ENCODE data around the gene PIK3CB.

The PIK3CB gene

DNA sequence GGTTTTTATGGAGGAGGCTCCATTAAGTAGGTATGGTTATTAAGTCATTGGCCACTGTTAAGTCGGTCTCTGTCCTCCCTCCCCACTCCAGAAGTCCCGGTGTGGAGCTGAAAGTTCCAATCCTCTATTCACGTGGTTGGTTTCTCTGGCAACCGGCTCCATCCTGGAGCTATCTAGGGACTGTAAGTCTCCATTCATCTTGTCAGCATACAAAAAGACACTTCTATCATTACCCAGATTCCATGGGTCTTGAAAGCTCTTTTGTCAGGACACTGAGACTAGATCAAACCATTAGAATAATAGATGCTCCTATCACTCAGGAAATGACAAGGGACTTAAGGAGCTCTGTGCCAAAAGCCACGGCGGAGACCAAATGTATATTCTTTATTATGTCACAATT lies 110.3 kb downstream of the PIK3CB start:
- Histone ChIP-seq H3K9me3 (ENCODE audit: control insufficient read depth, low read length) (no peaks in the 10 kb centered on the region), H3K4me1 (ENCODE audit: control insufficient read depth, insufficient read depth, low read length) (peaks cover 23% of the 10 kb centered on the region), H3K27me3 (ENCODE audit: control insufficient read depth, insufficient read depth, low read length, poor library complexity, severe bottlenecking) (no peaks in the 10 kb centered on the region), H3K4me3 (ENCODE audit: insufficient read depth, low read depth, low read length) (no peak overlapping the region), H3K36me3 (ENCODE audit: control insufficient read depth, insufficient read depth, low read length) (no peaks in the 10 kb centered on the region), H3K27ac (ENCODE audit: insufficient read depth, low read depth, low read length, poor library complexity, severe bottlenecking) (no peak overlapping the region)
- WGBS, 2 experiments: 34 to 47% methylated on average over 4 to 6 of the region's 6 CpGs

- H3K4me1 ChIP-seq (ENCODE audit: control insufficient read depth, insufficient read depth, low read length): peaks cover 8% of the 10 kb centered on the region
- no peaks in the 10 kb centered on the region for H3K9me3 ChIP-seq (ENCODE audit: control insufficient read depth, low read length)
- H3K27me3 ChIP-seq (ENCODE audit: control insufficient read depth, insufficient read depth, low read length, poor library complexity, severe bottlenecking): no peaks in the 10 kb centered on the region
- 88% methylated on average over 1 of the region's 1 CpG; no CpG with 5 or more reads in 1 of the 2 experiments for WGBS, 2 experiments
- no peak overlapping the region for H3K27ac ChIP-seq (ENCODE audit: insufficient read depth, low read depth, low read length, poor library complexity, severe bottlenecking)
- H3K4me3 ChIP-seq (ENCODE audit: insufficient read depth, low read depth, low read length): no peak overlapping the region
- no peaks in the 10 kb centered on the region for H3K36me3 ChIP-seq (ENCODE audit: control insufficient read depth, insufficient read depth, low read length)
Observed at GRCh38 chr3:138718849-138719248, 115.9 kb downstream of the PIK3CB start.

- WGBS, 2 experiments: 89 to 97% methylated on average over 2 of the region's 2 CpGs
Observed at GRCh38 chr3:138717348-138717747, 117.4 kb downstream of the PIK3CB start.

GRCh38 chr3:138712086-138712485 lies 122.6 kb downstream of the PIK3CB start:
- no peak overlapping the region for H3K4me3 ChIP-seq (ENCODE audit: insufficient read depth, low read depth, low read length)
- no peaks in the 10 kb centered on the region for H3K36me3 ChIP-seq (ENCODE audit: control insufficient read depth, insufficient read depth, low read length)
- 100% methylated on average over 1 to 2 of the region's 4 CpGs for WGBS, 2 experiments
- no peaks in the 10 kb centered on the region for H3K9me3 ChIP-seq (ENCODE audit: control insufficient read depth, low read length)
- no peak overlapping the region for H3K27ac ChIP-seq (ENCODE audit: insufficient read depth, low read depth, low read length, poor library complexity, severe bottlenecking)
- no peaks in the 10 kb centered on the region for H3K4me1 ChIP-seq (ENCODE audit: control insufficient read depth, insufficient read depth, low read length)
- no peaks in the 10 kb centered on the region for H3K27me3 ChIP-seq (ENCODE audit: control insufficient read depth, insufficient read depth, low read length, poor library complexity, severe bottlenecking)

More at GRCh38 chr3:138717348-138717747, 117.4 kb downstream of the PIK3CB start:
- Histone ChIP-seq H3K4me3 (ENCODE audit: insufficient read depth, low read depth, low read length) (no peak overlapping the region), H3K27me3 (ENCODE audit: control insufficient read depth, insufficient read depth, low read length, poor library complexity, severe bottlenecking) (no peaks in the 10 kb centered on the region), H3K36me3 (ENCODE audit: control insufficient read depth, insufficient read depth, low read length) (no peaks in the 10 kb centered on the region), H3K9me3 (ENCODE audit: control insufficient read depth, low read length) (no peaks in the 10 kb centered on the region), H3K27ac (ENCODE audit: insufficient read depth, low read depth, low read length, poor library complexity, severe bottlenecking) (no peak overlapping the region), H3K4me1 (ENCODE audit: control insufficient read depth, insufficient read depth, low read length) (no peaks in the 10 kb centered on the region)

GRCh38 chr3:138705675-138706074 lies 129.1 kb downstream of the PIK3CB start:
- Histone ChIP-seq H3K4me1 (ENCODE audit: control insufficient read depth, insufficient read depth, low read length) (no peaks in the 10 kb centered on the region), H3K36me3 (ENCODE audit: control insufficient read depth, insufficient read depth, low read length) (no peaks in the 10 kb centered on the region), H3K27ac (ENCODE audit: insufficient read depth, low read depth, low read length, poor library complexity, severe bottlenecking) (no peak overlapping the region), H3K9me3 (ENCODE audit: control insufficient read depth, low read length) (no peaks in the 10 kb centered on the region), H3K27me3 (ENCODE audit: control insufficient read depth, insufficient read depth, low read length, poor library complexity, severe bottlenecking) (no peaks in the 10 kb centered on the region), H3K4me3 (ENCODE audit: insufficient read depth, low read depth, low read length) (no peak overlapping the region)
- WGBS, 2 experiments: 80 to 100% methylated on average over 1 of the region's 1 CpG

- Histone ChIP-seq H3K27ac (ENCODE audit: insufficient read depth, low read depth, low read length, poor library complexity, severe bottlenecking) (no peak overlapping the region), H3K9me3 (ENCODE audit: control insufficient read depth, low read length) (no peaks in the 10 kb centered on the region)
- WGBS, 2 experiments: 78% methylated on average over 1 of the region's 1 CpG; no CpG with 5 or more reads in 1 of the 2 experiments
Observed at GRCh38 chr3:138696666-138697370, 137.9 kb downstream of the PIK3CB start.

GRCh38 chr3:138694287-138695007 lies 140.3 kb downstream of the PIK3CB start:
- Histone ChIP-seq H3K27me3 (ENCODE audit: control insufficient read depth, insufficient read depth, low read length, poor library complexity, severe bottlenecking) (no peaks in the 10 kb centered on the region), H3K4me1 (ENCODE audit: control insufficient read depth, insufficient read depth, low read length) (no peaks in the 10 kb centered on the region), H3K9me3 (ENCODE audit: control insufficient read depth, low read length) (no peaks in the 10 kb centered on the region), H3K36me3 (ENCODE audit: control insufficient read depth, insufficient read depth, low read length) (no peaks in the 10 kb centered on the region), H3K4me3 (ENCODE audit: insufficient read depth, low read depth, low read length) (no peak overlapping the region), H3K27ac (ENCODE audit: insufficient read depth, low read depth, low read length, poor library complexity, severe bottlenecking) (no peak overlapping the region)
- WGBS, 2 experiments: 95 to 98% methylated on average over 5 to 8 of the region's 8 CpGs

More at GRCh38 chr3:138696666-138697370, 137.9 kb downstream of the PIK3CB start:
- Histone ChIP-seq H3K4me3 (ENCODE audit: insufficient read depth, low read depth, low read length) (no peak overlapping the region), H3K4me1 (ENCODE audit: control insufficient read depth, insufficient read depth, low read length) (no peaks in the 10 kb centered on the region), H3K36me3 (ENCODE audit: control insufficient read depth, insufficient read depth, low read length) (no peaks in the 10 kb centered on the region), H3K27me3 (ENCODE audit: control insufficient read depth, insufficient read depth, low read length, poor library complexity, severe bottlenecking) (no peaks in the 10 kb centered on the region)

- Histone ChIP-seq H3K4me1 (ENCODE audit: control insufficient read depth, insufficient read depth, low read length) (no peaks in the 10 kb centered on the region), H3K9me3 (ENCODE audit: control insufficient read depth, low read length) (no peaks in the 10 kb centered on the region), H3K4me3 (ENCODE audit: insufficient read depth, low read depth, low read length) (no peak overlapping the region), H3K36me3 (ENCODE audit: control insufficient read depth, insufficient read depth, low read length) (no peaks in the 10 kb centered on the region), H3K27me3 (ENCODE audit: control insufficient read depth, insufficient read depth, low read length, poor library complexity, severe bottlenecking) (no peaks in the 10 kb centered on the region), H3K27ac (ENCODE audit: insufficient read depth, low read depth, low read length, poor library complexity, severe bottlenecking) (no peak overlapping the region)
- WGBS, 2 experiments: 97 to 100% methylated on average over 3 of the region's 3 CpGs
Observed at GRCh38 chr3:138692152-138692551, 142.6 kb downstream of the PIK3CB start.

DNA sequence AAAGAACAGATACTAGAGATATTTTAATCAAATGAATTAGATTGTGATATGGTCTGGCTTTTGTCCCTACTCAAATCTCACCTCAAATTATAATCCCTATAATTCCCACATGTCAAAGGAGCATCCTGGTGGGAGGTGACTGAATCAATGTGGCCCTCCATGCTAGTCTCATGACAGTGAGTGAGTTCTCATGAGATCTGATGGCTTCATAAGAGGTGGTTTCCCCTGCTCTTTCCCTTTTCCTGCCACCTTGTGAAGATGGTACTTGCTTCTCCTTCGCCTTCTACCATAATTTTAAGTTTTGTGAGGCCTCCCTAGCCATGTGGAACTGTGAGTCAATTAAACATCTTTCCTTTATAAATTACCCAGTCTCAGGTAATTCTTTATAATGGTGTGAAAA lies 143.4 kb downstream of the PIK3CB start:
- no peaks in the 10 kb centered on the region for H3K27me3 ChIP-seq (ENCODE audit: control insufficient read depth, insufficient read depth, low read length, poor library complexity, severe bottlenecking)
- H3K27ac ChIP-seq (ENCODE audit: insufficient read depth, low read depth, low read length, poor library complexity, severe bottlenecking): no peak overlapping the region
- 89 to 92% methylated on average over 1 of the region's 1 CpG for WGBS, 2 experiments
- H3K4me1 ChIP-seq (ENCODE audit: control insufficient read depth, insufficient read depth, low read length): no peaks in the 10 kb centered on the region
- no peak overlapping the region for H3K4me3 ChIP-seq (ENCODE audit: insufficient read depth, low read depth, low read length)
- H3K36me3 ChIP-seq (ENCODE audit: control insufficient read depth, insufficient read depth, low read length): no peaks in the 10 kb centered on the region
- no peaks in the 10 kb centered on the region for H3K9me3 ChIP-seq (ENCODE audit: control insufficient read depth, low read length)

- Histone ChIP-seq H3K4me3 (ENCODE audit: insufficient read depth, low read depth, low read length) (no peak overlapping the region), H3K27me3 (ENCODE audit: control insufficient read depth, insufficient read depth, low read length, poor library complexity, severe bottlenecking) (no peaks in the 10 kb centered on the region), H3K27ac (ENCODE audit: insufficient read depth, low read depth, low read length, poor library complexity, severe bottlenecking) (no peak overlapping the region), H3K36me3 (ENCODE audit: control insufficient read depth, insufficient read depth, low read length) (no peaks in the 10 kb centered on the region), H3K9me3 (ENCODE audit: control insufficient read depth, low read length) (no peaks in the 10 kb centered on the region), H3K4me1 (ENCODE audit: control insufficient read depth, insufficient read depth, low read length) (no peaks in the 10 kb centered on the region)
Observed at GRCh38 chr3:138690036-138690435, 144.7 kb downstream of the PIK3CB start.
